Panc1 (cell line): ENCODE measurements around the gene DRD4.

Experiments used
- CTCF ChIP-seq: fragments of 450-650 bp; IDR thresholded peaks from 2 replicates; pipeline ENCODE4 v1.5.1; 2017; ENCODE audit warnings: mild to moderate bottlenecking
- REST ChIP-seq, 2 experiments: IDR thresholded peaks; 2 replicates each; pipeline ENCODE4 v1.6.1; 2011 to 2012; ENCODE audit warnings: low read depth in 2 of 2, control low read depth in 1 of 2, low read length in 1 of 2, mild to moderate bottlenecking in 1 of 2, moderate library complexity in 1 of 2; ENCODE audit not compliant: insufficient read depth in 1 of 2
- SIN3A ChIP-seq: IDR thresholded peaks from 2 replicates; pipeline ENCODE4 v1.6.1; 2012; ENCODE audit warnings: low read depth, mild to moderate bottlenecking, low read length, moderate library complexity, borderline replicate concordance; ENCODE audit not compliant: insufficient read depth
- TCF7L2 ChIP-seq: IDR thresholded peaks from 2 replicates; pipeline ENCODE4 v1.6.1; 2011; ENCODE audit warnings: mild to moderate bottlenecking, low read depth, low read length, inconsistent platforms

DNA sequence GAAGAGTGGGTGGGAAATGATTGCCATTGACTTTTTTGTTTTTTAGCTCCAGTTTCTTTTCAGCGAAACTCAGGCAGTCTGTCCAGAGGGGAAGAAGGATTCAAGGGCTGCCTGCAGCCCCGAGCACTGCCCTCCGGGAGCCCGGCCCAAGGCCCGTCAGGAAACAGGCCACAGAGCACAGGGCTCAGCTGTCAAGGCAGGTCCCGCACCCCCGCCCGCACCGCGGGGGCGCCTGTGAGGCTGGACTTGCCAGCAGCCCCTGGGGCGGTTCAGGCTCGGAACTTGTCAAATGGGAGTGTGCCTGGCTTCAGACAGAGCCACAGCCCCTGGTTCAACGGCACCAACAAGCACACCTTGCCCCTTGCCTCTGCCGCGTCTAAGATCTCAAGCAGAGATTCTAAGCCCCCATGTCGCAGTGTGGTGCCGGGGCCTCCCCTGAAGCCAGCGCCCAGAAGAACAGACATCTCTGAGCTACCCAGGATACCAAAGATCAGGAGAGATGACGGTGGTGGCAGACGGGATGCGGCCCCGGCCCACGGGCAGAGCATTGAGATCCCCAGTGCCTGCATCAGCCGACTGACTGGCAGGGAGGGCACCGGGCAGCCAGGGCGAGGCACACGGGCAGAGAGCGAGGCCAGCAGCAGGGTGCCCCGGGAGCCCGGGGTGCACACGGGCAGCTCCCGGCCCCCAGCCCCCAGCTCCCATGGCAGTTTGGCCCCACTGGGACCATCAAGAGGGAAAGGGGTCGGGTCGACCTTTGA lies 29.9 kb upstream of the DRD4 start:
- TF ChIP-seq CTCF, result no peak
- TF ChIP-seq REST (IDR thresholded peaks at IDR 0.05; ENCODE audit: insufficient read depth in 1 of 2, low read depth in 2 of 2, low read length in 1 of 2), result no peak
- no peak for TF ChIP-seq SIN3A
- no peak for TF ChIP-seq TCF7L2
